Measurements from ENCODE around the gene DPF3.

GRCh38 chr14:72839753-72840607 is 53.9 kb downstream of the DPF3 start:
- TF ChIP-seq REST (IDR thresholded peaks at IDR 0.05; ENCODE audit: borderline replicate concordance in 1 of 2, low read depth in 1 of 2, low read length in 2 of 2) (no peak), MAX (IDR thresholded peaks at IDR 0.05) (no peak), MYNN (CRISPR knock-in tag; IDR thresholded peaks at IDR 0.05; ENCODE audit: low read depth) (no peak), ZNF256 (CRISPR knock-in tag; conservative IDR thresholded peaks at IDR 0.05) (no peak), KDM1A (CRISPR knock-in tag; IDR thresholded peaks at IDR 0.05) (no peak), ZNF276 (CRISPR knock-in tag; IDR thresholded peaks at IDR 0.05; ENCODE audit: low read depth) (no peak), SP4 (CRISPR knock-in tag; IDR thresholded peaks at IDR 0.05) (no peak)
- TF ChIP-seq, protein P1, sequence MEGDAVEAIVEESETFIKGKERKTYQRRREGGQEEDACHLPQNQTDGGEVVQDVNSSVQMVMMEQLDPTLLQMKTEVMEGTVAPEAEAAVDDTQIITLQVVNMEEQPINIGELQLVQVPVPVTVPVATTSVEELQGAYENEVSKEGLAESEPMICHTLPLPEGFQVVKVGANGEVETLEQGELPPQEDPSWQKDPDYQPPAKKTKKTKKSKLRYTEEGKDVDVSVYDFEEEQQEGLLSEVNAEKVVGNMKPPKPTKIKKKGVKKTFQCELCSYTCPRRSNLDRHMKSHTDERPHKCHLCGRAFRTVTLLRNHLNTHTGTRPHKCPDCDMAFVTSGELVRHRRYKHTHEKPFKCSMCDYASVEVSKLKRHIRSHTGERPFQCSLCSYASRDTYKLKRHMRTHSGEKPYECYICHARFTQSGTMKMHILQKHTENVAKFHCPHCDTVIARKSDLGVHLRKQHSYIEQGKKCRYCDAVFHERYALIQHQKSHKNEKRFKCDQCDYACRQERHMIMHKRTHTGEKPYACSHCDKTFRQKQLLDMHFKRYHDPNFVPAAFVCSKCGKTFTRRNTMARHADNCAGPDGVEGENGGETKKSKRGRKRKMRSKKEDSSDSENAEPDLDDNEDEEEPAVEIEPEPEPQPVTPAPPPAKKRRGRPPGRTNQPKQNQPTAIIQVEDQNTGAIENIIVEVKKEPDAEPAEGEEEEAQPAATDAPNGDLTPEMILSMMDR (CRISPR knock-in tag; IDR thresholded peaks at IDR 0.05), result no peak
- TF ChIP-seq, protein P2, sequence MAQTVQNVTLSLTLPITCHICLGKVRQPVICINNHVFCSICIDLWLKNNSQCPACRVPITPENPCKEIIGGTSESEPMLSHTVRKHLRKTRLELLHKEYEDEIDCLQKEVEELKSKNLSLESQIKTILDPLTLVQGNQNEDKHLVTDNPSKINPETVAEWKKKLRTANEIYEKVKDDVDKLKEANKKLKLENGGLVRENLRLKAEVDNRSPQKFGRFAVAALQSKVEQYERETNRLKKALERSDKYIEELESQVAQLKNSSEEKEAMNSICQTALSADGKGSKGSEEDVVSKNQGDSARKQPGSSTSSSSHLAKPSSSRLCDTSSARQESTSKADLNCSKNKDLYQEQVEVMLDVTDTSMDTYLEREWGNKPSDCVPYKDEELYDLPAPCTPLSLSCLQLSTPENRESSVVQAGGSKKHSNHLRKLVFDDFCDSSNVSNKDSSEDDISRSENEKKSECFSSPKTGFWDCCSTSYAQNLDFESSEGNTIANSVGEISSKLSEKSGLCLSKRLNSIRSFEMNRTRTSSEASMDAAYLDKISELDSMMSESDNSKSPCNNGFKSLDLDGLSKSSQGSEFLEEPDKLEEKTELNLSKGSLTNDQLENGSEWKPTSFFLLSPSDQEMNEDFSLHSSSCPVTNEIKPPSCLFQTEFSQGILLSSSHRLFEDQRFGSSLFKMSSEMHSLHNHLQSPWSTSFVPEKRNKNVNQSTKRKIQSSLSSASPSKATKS (CRISPR knock-in tag; IDR thresholded peaks at IDR 0.05), result no peak
